Osteocyte (in vitro differentiated cells): Measurements from ENCODE around the gene NDUFA11. TPM values are rescaled to one million over a fixed set of nuclear protein-coding genes. Genes with fewer than 3 reads are reported as not detected.

Experiments used
- DNase-seq: peaks from one replicate; pipeline ENCODE4 v3.0.0; 2021; ENCODE audit warnings: mixed read lengths; ENCODE audit not compliant: unreplicated experiment; ENCODE audit errors: extremely low spot score
- H3K27ac Mint-ChIP-seq: one replicate; pipeline ENCODE4 v1.8.0; 2021; ENCODE audit warnings: mild to moderate bottlenecking, mixed read lengths; ENCODE audit not compliant: unreplicated experiment
- H3K27me3 Mint-ChIP-seq: one replicate; pipeline ENCODE4 v1.8.0; 2021; ENCODE audit warnings: mixed read lengths; ENCODE audit not compliant: unreplicated experiment
- H3K36me3 Mint-ChIP-seq: one replicate; pipeline ENCODE4 v1.8.0; 2021; ENCODE audit warnings: mixed read lengths; ENCODE audit not compliant: unreplicated experiment
- H3K4me1 Mint-ChIP-seq: one replicate; pipeline ENCODE4 v1.8.0; 2021; ENCODE audit warnings: mixed read lengths; ENCODE audit not compliant: unreplicated experiment
- H3K4me3 Mint-ChIP-seq: one replicate; pipeline ENCODE4 v1.8.0; 2021; ENCODE audit warnings: mild to moderate bottlenecking, moderate library complexity, mixed read lengths; ENCODE audit not compliant: unreplicated experiment
- H3K9me3 Mint-ChIP-seq: one replicate; pipeline ENCODE4 v1.8.0; 2021; ENCODE audit warnings: mixed read lengths; ENCODE audit not compliant: unreplicated experiment
- total RNA-seq: library from RNA; stranded (reverse); gene quantifications from 2 replicates; pipeline ENCODE4 v1.2.1, GENCODE V29; 2021
- TF ChIP-seq, protein P1 (sequence below): fragments of 200-600 bp; sonication (generic); IDR thresholded peaks from 2 replicates; pipeline ENCODE4 v1.5.0; 2021; ENCODE audit warnings: antibody characterized with exemption, mild to moderate bottlenecking, moderate library complexity

Gene NDUFA11
- total RNA-seq, 1 donor from 2014 or later: 259 TPM

DNA sequence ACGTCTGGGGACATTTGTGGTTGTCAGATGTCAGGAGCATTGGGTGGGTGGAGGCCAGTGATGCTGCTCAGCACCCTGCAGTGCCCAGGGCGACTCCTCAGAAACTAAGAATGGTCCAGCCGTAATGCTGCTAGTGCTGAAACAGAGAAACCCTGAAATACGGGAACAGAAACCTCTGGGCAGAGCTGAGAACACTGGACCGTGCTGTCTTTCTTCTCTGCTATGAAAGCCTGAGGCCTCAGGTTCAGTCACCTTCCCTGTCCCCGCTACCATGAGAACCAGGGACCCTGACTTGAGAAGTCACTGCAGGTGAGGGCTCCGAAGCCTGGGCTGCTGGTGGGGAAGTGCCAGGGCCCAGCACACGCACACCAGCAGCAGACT is 23.8 kb upstream of the NDUFA11 start:
- DNase-seq: no peak
- H3K27ac Mint-ChIP-seq: peak overlapping the region; percentile 82
- TF ChIP-seq, protein P1, sequence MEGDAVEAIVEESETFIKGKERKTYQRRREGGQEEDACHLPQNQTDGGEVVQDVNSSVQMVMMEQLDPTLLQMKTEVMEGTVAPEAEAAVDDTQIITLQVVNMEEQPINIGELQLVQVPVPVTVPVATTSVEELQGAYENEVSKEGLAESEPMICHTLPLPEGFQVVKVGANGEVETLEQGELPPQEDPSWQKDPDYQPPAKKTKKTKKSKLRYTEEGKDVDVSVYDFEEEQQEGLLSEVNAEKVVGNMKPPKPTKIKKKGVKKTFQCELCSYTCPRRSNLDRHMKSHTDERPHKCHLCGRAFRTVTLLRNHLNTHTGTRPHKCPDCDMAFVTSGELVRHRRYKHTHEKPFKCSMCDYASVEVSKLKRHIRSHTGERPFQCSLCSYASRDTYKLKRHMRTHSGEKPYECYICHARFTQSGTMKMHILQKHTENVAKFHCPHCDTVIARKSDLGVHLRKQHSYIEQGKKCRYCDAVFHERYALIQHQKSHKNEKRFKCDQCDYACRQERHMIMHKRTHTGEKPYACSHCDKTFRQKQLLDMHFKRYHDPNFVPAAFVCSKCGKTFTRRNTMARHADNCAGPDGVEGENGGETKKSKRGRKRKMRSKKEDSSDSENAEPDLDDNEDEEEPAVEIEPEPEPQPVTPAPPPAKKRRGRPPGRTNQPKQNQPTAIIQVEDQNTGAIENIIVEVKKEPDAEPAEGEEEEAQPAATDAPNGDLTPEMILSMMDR: no peak
- H3K4me1 Mint-ChIP-seq: peaks cover 13% of the 10 kb centered on the region
- H3K4me3 Mint-ChIP-seq: no peak overlapping the region
- H3K27me3 Mint-ChIP-seq: no peaks in the 10 kb centered on the region
- no peaks in the 10 kb centered on the region for H3K9me3 Mint-ChIP-seq
- H3K36me3 Mint-ChIP-seq: peaks cover 39% of the 10 kb centered on the region

DNA sequence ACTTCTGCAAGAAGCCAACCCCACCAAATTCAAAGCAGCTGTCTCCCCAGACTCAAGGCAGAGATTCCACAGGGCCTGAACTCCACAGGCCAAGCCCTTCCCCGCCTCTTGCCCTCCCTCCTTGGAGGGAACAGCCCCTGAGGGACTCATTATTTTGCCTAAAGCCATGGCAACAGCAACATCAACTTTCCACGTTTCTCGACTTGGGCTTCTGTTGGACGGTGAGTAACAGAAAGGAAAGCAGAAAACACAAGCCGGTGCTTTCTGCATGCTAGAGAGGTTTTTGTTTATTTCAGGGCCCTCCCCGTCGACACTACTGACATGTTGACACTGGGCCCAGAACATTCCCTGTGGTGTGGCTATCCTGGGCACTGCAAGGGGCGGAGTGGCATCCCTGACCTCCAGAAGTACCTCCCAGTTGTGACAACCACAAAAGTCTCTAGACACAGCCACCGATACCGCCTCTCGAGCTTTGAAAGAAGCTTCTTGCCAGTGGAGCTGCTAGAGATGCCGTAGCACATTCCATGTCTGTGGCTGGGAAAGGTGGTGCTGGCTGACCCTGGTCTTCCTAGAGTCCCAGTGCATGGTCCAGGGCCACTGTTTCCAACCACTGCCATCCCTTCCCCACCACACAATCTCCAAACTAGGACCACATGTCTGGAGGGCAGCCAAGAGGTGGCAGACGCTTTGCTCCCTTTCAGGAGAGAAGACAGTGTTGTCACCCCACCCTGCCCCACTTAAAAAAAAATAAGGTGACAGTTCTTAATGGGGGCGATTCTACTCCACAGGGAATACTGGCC is 23.3 kb upstream of the NDUFA11 start:
- Mint-ChIP-seq H3K4me3 (no peak overlapping the region), H3K4me1 (peaks cover 13% of the 10 kb centered on the region), H3K27ac (peak overlapping the region; percentile 82), H3K36me3 (peaks cover 40% of the 10 kb centered on the region), H3K9me3 (no peaks in the 10 kb centered on the region), H3K27me3 (no peaks in the 10 kb centered on the region)
- TF ChIP-seq, protein P1: no peak
- no peak for DNase-seq

DNA sequence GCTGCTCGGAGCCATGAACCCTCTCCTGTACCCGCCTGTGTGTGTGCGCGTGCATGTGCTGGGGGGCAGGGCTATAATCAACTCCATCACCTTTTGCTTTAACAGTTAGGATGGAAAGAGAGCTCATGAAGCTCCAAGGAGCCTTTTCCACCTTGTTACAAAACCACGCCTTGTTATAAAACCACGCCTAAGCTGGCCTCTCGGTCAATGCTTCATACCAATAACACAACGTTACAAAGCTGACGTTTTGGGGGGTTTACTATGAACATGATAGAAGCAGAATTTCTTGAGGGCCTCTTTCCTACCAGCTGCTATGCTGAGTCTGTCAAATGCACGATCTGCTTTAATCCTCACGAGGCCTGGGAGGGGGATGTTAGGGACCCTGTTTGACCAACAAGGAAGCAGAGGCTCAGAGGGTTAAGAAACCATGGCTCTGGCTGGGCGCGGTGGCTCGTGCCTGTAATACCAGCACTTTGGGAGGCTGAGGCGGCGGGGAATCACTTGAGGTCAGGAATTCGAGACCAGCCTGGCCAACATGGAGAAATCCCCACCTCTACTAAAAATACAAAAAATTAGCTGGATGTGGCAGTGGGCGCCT is 22.3 kb upstream of the NDUFA11 start:
- no peaks in the 10 kb centered on the region for H3K9me3 Mint-ChIP-seq
- H3K27me3 Mint-ChIP-seq: no peaks in the 10 kb centered on the region
- TF ChIP-seq, protein P1: no peak
- H3K4me3 Mint-ChIP-seq: no peak overlapping the region
- no peak for DNase-seq
- H3K27ac Mint-ChIP-seq: peak overlapping the region; percentile 82
- H3K4me1 Mint-ChIP-seq: peaks cover 13% of the 10 kb centered on the region
- H3K36me3 Mint-ChIP-seq: peaks cover 42% of the 10 kb centered on the region

DNA sequence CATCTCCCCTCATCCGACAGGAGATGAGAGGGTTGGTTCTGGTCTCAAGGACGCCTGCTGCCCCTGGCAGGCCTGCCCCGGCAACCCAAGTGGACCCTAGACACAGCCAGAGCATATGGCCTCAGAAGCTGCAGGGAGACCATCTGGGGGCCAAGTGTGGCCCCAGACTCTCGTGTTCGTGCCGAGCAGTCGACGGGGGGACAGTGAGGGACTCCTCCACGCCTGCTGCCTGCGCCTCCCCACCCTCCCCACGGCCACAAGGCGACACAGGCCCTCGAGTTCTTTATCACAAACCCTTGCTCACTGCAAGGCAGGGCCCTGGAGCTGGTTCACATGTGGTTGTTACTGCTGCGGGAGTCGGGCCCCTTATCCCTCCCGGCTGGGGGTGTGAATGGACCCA is 19.8 kb upstream of the NDUFA11 start:
- no peak overlapping the region for H3K4me3 Mint-ChIP-seq
- no peak overlapping the region for H3K27ac Mint-ChIP-seq
- no peak for DNase-seq
- H3K4me1 Mint-ChIP-seq: peaks cover 13% of the 10 kb centered on the region
- peaks cover 34% of the 10 kb centered on the region for H3K36me3 Mint-ChIP-seq
- TF ChIP-seq, protein P1: no peak
- H3K27me3 Mint-ChIP-seq: no peaks in the 10 kb centered on the region
- no peaks in the 10 kb centered on the region for H3K9me3 Mint-ChIP-seq

DNA sequence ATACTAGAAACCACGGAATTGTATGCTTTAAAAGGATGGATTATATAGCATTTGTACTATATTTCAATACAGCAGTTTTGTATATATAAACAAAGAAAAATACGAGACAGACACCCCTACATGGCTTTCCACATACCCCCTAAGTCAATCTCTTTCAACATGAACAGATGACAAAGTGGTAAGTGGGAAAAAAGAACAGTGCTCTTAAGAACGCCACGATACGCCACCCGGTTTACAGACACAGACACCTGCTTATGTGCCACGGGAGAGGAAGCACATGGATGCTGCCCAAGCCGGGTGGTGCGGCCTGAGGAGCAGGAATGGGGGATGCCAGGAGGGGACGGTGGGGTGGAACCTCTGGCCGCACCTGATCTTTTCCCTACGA is 18.6 kb upstream of the NDUFA11 start:
- H3K36me3 Mint-ChIP-seq: peaks cover 27% of the 10 kb centered on the region
- no peak overlapping the region for H3K4me3 Mint-ChIP-seq
- no peak overlapping the region for H3K27ac Mint-ChIP-seq
- H3K9me3 Mint-ChIP-seq: no peaks in the 10 kb centered on the region
- TF ChIP-seq, protein P1: no peak
- no peak for DNase-seq
- H3K4me1 Mint-ChIP-seq: peaks cover 8% of the 10 kb centered on the region
- H3K27me3 Mint-ChIP-seq: no peaks in the 10 kb centered on the region
